Measurements from ENCODE around the gene ZFP14. TPM values are rescaled to one million over a fixed set of nuclear protein-coding genes. Genes with fewer than 3 reads are reported as not detected.

ZFP14 gene
- total RNA-seq (ENCODE audit: low replicate concordance) = 19.0 and 25.1 TPM in 2 replicates

- Histone ChIP-seq H3K9me3 (ENCODE audit: low read depth) (no peaks in the 10 kb centered on the region), H3K9ac (peak within 1 kb of the TSS; percentile 67), H2AFZ (replicated peaks) (peak within 1 kb of the TSS; percentile 79), H3K27ac (peak within 1 kb of the TSS; percentile 41), H3K4me1 (peaks cover 6% of the 10 kb centered on the region), H3K27me3 (no peaks in the 10 kb centered on the region), H3K36me3 (no peaks in the 10 kb centered on the region), H3K79me2 (ENCODE audit: low read depth) (peaks cover 41% of the 10 kb centered on the region), H3K4me2 (peak within 1 kb of the TSS; percentile 82), H3F3A (ENCODE audit: low read depth) (peaks cover 10% of the 10 kb centered on the region), H3K4me3 (peak within 1 kb of the TSS; percentile 88), H4K20me1 (ENCODE audit: low read depth) (peaks cover 9% of the 10 kb centered on the region)
- no peak for TF ChIP-seq EZH2 (IDR thresholded peaks at IDR 0.05)
- TF ChIP-seq CTCF (IDR thresholded peaks at IDR 0.05) = no peak
- TF ChIP-seq EZH2phosphoT487 (IDR thresholded peaks at IDR 0.05) = no peak
- Mint-ChIP-seq H3K36me3 (peaks cover 23% of the 10 kb centered on the region), H3K9me3 (peaks cover 46% of the 10 kb centered on the region), H3K27ac (peak within 1 kb of the TSS; percentile 75), H3K4me1 (peaks cover 4% of the 10 kb centered on the region), H3K27me3 (ENCODE audit: insufficient read depth, low read depth) (peaks cover 5% of the 10 kb centered on the region), H3K4me3 (peak within 1 kb of the TSS; percentile 90)
- peak; percentile 97 for DNase-seq (ENCODE audit: low spot score)
Observed at GRCh38 chr19:36378625-36379509, at the start of gene ZFP14. ZFP14 (minus strand) TSS chr19:36379201; CDS start chr19:36367892, 11,309 bp downstream.

DNA sequence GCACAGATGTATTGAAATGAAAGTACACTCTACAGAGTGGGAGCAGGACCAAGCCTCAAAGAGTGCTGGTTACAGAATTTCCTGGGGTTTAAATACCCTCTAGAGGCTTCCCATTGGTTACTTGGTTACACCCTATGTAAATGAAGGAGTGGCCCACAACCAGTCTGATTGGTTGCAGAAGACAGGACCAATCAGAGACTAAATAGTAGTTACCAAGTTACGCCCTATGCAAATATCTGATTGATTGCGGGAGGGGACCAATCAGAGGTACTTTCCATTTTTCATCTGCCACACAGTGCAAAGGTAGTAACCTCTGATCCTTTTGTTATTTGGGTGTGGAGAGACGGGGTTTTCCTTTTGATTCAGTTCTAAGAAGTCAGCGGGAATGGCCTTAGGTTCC lies 44.9 kb upstream of the ZFP14 start:
- TF ChIP-seq EZH2phosphoT487 (IDR thresholded peaks at IDR 0.05) = no peak
- TF ChIP-seq CTCF (IDR thresholded peaks at IDR 0.05) = no peak
- no peak for TF ChIP-seq EZH2 (IDR thresholded peaks at IDR 0.05)

DNA sequence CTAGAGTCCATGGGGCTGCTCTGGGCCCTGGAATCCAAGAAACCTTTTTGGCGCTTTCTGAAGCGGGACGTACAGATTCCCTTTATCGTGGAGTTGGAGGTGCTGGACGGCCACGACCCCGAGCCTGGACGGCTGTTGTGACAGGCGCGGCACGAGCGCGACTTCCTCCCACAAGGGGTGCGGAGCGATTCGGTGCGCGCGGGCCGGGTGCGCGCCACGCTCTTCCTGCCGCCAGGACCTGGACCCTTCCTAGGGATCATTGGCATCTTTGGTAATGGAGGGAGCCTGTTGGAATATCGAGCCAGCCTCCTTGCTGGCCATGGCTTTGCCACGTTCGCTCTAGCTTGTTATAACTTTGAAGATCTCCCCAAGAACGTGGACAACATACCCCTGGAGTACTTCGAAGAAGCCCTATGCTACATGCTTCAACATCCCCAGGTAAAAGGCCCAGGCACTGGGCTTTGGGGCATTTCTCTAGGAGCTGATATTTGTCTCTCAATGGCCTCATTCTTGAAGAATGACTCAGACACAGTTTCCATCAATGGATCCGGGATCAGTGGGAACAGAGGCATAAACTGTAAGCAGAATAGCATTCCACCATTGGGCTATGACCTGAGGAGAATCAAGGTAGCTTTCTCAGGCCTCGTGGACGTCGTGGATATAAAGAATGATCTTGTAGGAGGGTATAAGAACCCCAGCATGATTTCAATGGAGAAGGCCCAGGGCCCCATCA lies 42.9 kb upstream of the ZFP14 start:
- peak; percentile 39 for TF ChIP-seq EZH2 (IDR thresholded peaks at IDR 0.05)
- no peak for TF ChIP-seq CTCF (IDR thresholded peaks at IDR 0.05)
- Histone ChIP-seq H3K79me2 (ENCODE audit: low read depth) (peaks cover 13% of the 10 kb centered on the region), H3K4me2 (no peak overlapping the region), H3K4me3 (no peak overlapping the region), H3K27me3 (peaks cover 34% of the 10 kb centered on the region), H2AFZ (replicated peaks) (no peak overlapping the region), H3K4me1 (peaks cover 7% of the 10 kb centered on the region), H3K9ac (no peak overlapping the region), H3K9me3 (ENCODE audit: low read depth) (no peaks in the 10 kb centered on the region), H3F3A (ENCODE audit: low read depth) (no peaks in the 10 kb centered on the region), H3K27ac (no peak overlapping the region), H3K36me3 (no peaks in the 10 kb centered on the region), H4K20me1 (ENCODE audit: low read depth) (no peaks in the 10 kb centered on the region)
- Mint-ChIP-seq H3K4me1 (peaks cover 5% of the 10 kb centered on the region), H3K36me3 (peaks cover 13% of the 10 kb centered on the region), H3K27me3 (ENCODE audit: insufficient read depth, low read depth) (peaks cover 5% of the 10 kb centered on the region), H3K4me3 (no peak overlapping the region), H3K27ac (no peak overlapping the region), H3K9me3 (peaks cover 59% of the 10 kb centered on the region)
- DNase-seq (ENCODE audit: low spot score) = no peak

More for the DNA sequence above, 44.9 kb upstream of the ZFP14 start:
- DNase-seq (ENCODE audit: low spot score) = no peak
- Histone ChIP-seq H3K79me2 (ENCODE audit: low read depth) (no peaks in the 10 kb centered on the region), H3K36me3 (no peaks in the 10 kb centered on the region), H2AFZ (replicated peaks) (no peak overlapping the region), H3K4me1 (no peaks in the 10 kb centered on the region), H3K4me2 (no peak overlapping the region), H3K4me3 (no peak overlapping the region), H3K9me3 (ENCODE audit: low read depth) (no peaks in the 10 kb centered on the region), H4K20me1 (ENCODE audit: low read depth) (no peaks in the 10 kb centered on the region), H3K27me3 (peaks cover 32% of the 10 kb centered on the region), H3K27ac (no peak overlapping the region), H3F3A (ENCODE audit: low read depth) (no peaks in the 10 kb centered on the region), H3K9ac (no peak overlapping the region)
- H3K36me3 Mint-ChIP-seq = no peaks in the 10 kb centered on the region
- H3K9me3 Mint-ChIP-seq = peaks cover 57% of the 10 kb centered on the region
- no peaks in the 10 kb centered on the region for H3K27me3 Mint-ChIP-seq (ENCODE audit: insufficient read depth, low read depth)
- H3K4me1 Mint-ChIP-seq = no peaks in the 10 kb centered on the region
- H3K27ac Mint-ChIP-seq = no peak overlapping the region
- H3K4me3 Mint-ChIP-seq = no peak overlapping the region

Measured in neural progenitor cell (in vitro differentiated cells).